ENCODE results near the gene NTM.

GRCh38 chr11:131980888-131981668 lies 610.7 kb downstream of the NTM start:
- TF ChIP-seq, protein P1, sequence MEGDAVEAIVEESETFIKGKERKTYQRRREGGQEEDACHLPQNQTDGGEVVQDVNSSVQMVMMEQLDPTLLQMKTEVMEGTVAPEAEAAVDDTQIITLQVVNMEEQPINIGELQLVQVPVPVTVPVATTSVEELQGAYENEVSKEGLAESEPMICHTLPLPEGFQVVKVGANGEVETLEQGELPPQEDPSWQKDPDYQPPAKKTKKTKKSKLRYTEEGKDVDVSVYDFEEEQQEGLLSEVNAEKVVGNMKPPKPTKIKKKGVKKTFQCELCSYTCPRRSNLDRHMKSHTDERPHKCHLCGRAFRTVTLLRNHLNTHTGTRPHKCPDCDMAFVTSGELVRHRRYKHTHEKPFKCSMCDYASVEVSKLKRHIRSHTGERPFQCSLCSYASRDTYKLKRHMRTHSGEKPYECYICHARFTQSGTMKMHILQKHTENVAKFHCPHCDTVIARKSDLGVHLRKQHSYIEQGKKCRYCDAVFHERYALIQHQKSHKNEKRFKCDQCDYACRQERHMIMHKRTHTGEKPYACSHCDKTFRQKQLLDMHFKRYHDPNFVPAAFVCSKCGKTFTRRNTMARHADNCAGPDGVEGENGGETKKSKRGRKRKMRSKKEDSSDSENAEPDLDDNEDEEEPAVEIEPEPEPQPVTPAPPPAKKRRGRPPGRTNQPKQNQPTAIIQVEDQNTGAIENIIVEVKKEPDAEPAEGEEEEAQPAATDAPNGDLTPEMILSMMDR (conservative IDR thresholded peaks at IDR 0.05; ENCODE audit: low read length) = no peak
- no peak for TF ChIP-seq EZH2phosphoT487 (IDR thresholded peaks at IDR 0.05; ENCODE audit: borderline replicate concordance)

Measured in Loucy (cell line).